H4 (cell line): ENCODE results near the gene PRKAG2. TPM values are rescaled to one million over a fixed set of nuclear protein-coding genes. Genes with fewer than 3 reads are reported as not detected.
"Not testable (repeated sequence)": the region's sequence is repeated elsewhere in the genome, so short reads cannot be mapped to it uniquely, and the experiment has no call there.

Experiments
- DNase-seq: peaks from one replicate; pipeline ENCODE4 v3.0.0-alpha.2; 2015; ENCODE audit warnings: low spot score
- total RNA-seq: library from RNA; depleted of rRNA; stranded (reverse); fragments of >200 nt; shearing (Covaris generic); gene quantifications from 2 replicates; pipeline ENCODE4 v1.2.3, GENCODE V29; 2014

Gene PRKAG2
- total RNA-seq, 1 experiment from 2014 or later: 7.3 TPM

- DNase-seq: no peak
Observed at GRCh38 chr7:151802469-151802846, 74.5 kb downstream of the PRKAG2 start.

- no peak for DNase-seq
Observed at GRCh38 chr7:151801782-151802468, 75.0 kb downstream of the PRKAG2 start.

GRCh38 chr7:151801291-151801690, 75.6 kb downstream of the PRKAG2 start:
- no peak for DNase-seq

GRCh38 chr7:151800861-151801260, 76.1 kb downstream of the PRKAG2 start:
- DNase-seq: no peak

- no peak for DNase-seq
Observed at GRCh38 chr7:151800391-151800790, 76.5 kb downstream of the PRKAG2 start.

DNA sequence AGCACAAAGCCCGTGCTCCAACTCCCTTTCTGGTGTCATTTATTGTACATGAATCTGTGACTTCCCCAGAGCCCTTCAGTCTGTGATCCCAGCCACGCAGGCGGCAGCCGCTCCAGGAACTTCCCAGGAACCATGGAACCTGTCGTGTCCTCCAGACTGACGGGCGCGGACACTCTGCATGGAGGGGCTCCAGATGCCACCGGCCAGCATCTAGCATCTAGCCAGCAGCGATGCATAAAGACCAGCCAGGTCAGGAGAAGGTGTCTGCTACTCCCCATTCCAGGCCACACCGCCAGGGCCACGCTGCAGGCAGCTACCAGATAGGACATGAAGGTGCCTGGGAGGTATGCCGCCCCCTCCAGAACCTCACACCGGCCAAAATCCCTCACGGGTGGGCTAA, 77.4 kb downstream of the PRKAG2 start:
- DNase-seq: no peak

DNA sequence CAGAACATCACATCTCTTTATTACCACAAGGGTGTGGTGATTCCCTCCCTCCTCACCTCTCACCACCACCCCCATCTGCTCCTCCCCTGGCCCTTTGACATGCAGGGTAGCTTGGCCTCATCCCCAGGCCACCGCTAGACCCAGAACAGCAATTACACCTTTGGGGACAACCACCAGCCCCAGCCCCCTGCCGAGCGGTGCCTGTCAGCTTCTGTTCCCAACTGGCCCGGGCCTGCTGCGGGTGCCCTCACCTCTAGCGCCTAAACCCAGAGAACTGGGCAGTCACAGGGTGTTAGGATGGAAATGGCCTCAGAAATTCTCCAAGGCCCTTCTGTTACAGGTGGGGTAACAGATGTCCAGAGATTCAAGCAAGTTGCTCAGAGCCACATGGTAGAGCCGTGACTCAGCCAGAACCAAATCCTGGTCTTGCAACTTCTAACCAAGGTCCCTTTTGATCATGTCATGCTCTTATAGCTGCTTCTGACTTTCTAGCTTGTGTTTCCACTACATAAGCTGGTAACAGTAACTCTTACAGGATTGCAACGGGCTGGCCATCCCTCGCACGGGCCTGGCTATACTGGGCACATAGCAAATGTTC, 78.0 kb downstream of the PRKAG2 start:
- DNase-seq: no peak

DNA sequence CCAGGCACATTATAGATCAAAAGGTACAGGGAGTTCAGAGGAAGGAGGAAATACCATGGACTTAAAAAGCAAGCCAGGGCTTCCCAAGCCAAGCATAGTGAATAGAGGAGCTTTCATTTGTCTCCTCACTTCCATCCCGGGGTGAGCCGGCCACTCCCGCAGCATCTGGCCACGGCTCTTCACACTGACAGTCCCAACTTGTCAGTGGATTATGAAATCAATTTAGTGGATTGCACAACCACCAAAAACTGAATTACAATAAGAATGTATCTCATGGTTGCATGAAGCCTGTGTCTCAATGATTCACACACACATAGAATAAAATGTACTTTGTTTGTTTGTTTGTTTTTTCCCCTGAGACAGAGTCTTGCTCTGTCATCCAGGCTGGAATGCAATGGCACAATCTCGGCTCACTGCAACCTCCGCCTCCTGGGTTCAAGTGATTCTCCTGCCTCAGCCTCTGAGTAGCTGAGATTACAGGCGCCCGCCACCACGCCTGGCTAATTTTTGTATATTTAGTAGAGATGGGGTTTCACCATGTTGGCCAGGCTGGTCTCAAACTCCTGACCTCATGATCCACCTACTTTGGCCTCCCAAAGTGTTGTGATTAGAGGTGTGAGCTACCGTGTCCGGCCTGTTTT, 79.1 kb downstream of the PRKAG2 start:
- not testable (repeated sequence) for DNase-seq

DNA sequence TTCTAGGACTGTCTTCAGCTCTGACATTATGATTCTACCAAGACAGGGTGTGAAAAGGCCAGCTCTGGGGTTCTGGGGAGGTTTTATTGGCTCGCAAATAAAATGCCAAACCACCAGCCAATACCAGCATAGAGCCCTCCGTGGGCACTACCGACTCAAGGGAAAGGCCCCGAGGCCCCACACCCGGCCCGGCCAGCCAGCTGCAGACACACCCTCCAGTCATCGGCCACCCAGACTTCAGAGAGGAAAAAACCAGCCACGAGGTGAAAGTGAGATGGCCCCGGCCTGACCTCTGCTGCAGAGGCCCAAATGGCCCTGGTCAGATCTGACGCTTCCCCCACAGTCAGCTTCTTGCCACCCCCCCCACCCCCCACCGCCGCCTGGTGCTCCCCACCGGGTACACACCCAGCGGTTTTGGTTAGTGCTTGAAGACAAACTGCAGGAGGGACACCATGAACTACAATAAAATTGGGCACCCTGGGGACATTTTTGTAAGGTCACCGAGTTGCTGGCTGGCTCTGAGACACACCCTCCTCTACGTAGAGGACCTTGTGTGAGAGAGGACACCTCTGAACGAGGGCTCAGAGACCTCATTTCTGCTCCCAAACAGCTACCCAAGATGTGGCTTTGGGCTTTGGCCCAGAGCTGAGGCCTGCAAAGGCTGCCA, 79.9 kb downstream of the PRKAG2 start:
- no peak for DNase-seq

- DNase-seq: peak; percentile 41
Observed at GRCh38 chr7:151796091-151796870, 80.6 kb downstream of the PRKAG2 start.

- no peak for DNase-seq
Observed at GRCh38 chr7:151795168-151795811, 81.6 kb downstream of the PRKAG2 start.

- no peak for DNase-seq
Observed at GRCh38 chr7:151794508-151795167, 82.3 kb downstream of the PRKAG2 start.

DNA sequence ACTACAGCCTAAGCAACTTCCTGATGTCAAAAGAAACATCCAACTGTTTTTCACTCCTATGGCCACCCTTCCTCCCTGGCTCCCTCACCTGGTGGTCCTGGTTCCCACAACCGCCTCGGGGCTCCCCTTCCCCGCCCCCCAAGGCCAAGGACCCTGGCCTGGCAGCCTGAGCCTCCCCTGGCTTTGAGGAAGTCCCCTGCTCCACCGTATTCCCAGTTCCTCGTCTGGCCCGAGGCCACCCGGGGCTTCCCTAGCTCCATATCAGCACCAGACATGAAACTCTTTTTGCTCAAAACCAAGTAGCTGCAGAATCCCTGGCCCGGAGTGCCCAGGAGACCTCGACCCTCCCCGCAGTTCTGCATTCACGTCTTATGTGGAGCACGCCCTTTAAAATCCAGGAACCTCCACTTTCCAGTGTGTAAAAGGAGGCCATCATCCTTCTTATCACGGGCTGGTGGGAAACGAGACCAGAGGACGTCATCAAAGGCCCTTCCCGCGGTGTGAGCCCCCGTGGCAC, 82.9 kb downstream of the PRKAG2 start:
- DNase-seq: no peak

GRCh38 chr7:151793531-151793951, 83.4 kb downstream of the PRKAG2 start:
- no peak for DNase-seq

DNA sequence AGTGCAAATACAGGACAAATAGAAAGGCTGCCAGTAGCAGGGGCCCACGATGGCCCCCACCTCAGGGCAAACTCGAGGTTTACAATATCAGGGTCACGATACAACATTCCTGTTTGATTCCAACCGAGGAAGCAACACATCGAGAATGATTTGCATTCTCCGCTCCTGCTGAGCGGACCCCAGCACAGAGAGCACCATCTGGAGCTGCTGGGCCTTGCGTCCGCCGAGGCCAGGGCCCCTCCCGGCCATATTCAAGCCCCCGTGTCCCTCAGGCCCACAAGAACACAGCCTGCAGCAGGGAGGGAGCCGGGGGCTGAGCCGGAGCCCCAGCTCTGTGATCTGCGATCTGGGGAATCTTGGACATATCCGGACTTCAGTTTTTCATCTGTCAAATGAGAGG, 84.3 kb downstream of the PRKAG2 start:
- no peak for DNase-seq

DNA sequence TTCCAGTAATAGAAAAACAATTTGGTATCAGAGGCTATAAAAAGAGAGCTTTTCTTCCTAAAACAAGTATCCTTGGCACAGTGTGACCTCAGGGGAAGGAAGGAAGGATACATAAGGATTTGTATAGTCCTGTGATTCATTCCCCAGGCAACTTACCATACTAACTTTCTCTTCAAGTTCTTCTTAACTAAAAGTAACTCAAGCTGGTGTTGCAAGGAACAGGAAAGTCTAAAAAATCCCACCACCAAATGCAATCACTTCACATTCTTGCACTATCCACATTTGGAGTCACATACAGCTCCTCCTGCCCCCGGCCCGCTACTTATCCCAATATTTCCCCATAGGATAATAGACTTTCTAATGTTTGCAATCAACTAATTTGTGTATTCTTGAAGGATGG, 84.8 kb downstream of the PRKAG2 start:
- no peak for DNase-seq

- no peak for DNase-seq
Observed at GRCh38 chr7:151790830-151791620, 85.9 kb downstream of the PRKAG2 start.

DNA sequence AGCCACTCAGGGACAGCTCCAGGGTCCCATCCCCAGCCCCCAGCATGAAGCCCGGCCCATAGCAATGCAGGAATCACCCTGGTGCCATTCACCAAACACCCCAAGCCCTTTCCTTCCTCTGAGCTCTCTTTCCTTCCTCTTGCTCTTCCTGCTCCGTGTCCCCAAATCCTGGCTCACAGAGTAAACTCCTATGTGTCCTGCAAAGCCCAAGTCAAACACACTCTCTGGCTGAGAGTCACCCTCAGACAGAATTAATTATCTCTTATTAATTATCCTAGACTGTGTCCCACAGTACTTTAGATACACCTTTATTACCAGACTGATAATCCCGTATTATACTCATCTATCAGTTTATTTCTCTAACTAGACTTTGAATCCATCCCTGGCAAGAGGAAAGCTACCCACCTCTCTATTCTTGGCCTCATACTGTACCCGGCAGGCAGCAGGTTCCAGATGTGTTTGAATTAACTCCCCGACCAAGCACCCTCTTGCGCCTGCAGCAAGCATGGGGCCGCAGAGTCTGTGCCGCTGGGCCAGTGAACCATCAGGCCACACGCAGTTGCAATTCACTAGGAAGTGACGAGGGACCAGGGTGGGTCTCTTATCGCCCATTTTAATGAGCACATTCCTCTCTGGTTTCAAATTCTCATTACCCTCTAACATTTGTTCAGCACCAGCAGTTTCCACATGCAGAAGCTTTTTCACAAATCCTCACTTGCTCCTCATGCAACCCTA, 86.7 kb downstream of the PRKAG2 start:
- no peak for DNase-seq

DNA sequence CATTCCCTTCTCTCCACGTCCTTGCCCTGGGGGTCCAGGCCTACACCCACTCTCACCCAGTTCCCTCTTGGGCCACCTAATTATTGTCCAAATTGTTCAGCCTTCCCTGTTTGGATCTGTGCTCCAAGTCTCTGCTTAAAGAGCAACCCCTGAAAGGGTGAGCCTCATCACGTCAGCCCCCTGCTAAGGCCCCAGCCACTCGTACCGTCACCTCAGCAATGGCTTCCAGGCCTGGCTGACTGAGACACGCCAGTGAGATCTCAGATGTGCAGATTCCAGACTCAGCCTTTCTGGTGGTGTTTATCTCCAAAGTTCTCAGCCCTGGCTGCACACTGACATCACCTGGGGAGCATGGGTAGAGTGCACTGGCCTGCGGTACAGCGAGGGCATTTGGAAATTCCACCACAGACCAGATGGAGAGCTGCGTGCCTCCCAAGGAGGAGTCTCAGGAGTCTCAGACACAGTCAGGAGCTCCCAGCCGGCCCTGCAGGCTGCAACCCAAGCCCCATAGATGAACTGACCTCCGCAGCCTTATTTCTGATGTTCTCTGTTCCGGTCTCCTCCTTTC, 87.5 kb downstream of the PRKAG2 start:
- DNase-seq: no peak
